Measurements from ENCODE around the gene FOSL1. TPM values are rescaled to one million over a fixed set of nuclear protein-coding genes. Genes with fewer than 3 reads are reported as not detected.

The FOSL1 gene
- total RNA-seq, 2 experiments from 2014 or later: 11.1 to 11.3 TPM

DNA sequence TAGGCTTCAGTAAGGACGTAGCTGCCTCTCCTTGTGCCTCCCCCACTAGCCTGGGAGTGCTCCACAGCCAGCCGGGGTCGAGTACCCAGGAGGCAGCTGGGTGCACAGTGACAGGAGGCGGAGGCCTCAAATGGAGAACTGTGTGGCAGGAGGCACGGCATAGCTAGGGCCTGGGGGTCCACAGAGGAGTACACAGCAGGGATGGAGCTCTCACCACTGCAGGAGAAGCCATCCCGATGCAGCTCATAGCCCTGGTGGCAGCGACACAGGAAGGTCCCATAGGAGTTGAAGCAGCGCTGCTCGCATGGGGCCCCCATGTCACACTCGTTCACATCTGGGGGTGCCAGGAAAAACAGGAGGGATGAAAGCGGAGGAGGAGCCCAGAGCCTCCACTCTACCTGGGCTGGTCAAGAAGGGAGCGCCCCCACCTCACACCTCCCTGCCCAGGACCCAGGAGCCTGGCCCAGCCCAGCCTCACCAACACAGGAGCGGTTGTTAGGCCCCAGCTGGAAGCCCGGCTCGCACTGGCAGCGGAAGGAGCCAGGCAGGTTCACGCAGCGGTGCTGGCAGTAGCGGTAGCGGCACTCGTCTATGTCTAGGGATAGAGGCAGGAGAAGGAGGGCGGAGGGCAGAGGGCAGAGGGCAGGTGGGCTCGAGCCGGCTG is 30.4 kb downstream of the FOSL1 start:
- ATAC-seq (no peak), DNase-seq (peak; percentile 16)
- ChIA-PET POLR2A (no interaction called here), CTCF (interaction anchor here (0.6 to 4.8 kb wide), 5 partner anchors 9 to 153 kb away, joined by 3 to 76 read pairs (median 4); partner anchors contain the start of genes CCDC85B, FIBP and MUS81)
- intact Hi-C loops (cut with DNase I, micrococcal nuclease): no loop called here
- Mint-ChIP-seq H3K4me3 (no peak overlapping the region), H3K36me3 (ENCODE audit: low read depth) (peaks cover 20% of the 10 kb centered on the region), H3K9me3 (ENCODE audit: low read depth) (no peaks in the 10 kb centered on the region), H3K4me1 (peaks cover 13% of the 10 kb centered on the region), H3K27me3 (no peaks in the 10 kb centered on the region), H3K27ac (no peak overlapping the region)

DNA sequence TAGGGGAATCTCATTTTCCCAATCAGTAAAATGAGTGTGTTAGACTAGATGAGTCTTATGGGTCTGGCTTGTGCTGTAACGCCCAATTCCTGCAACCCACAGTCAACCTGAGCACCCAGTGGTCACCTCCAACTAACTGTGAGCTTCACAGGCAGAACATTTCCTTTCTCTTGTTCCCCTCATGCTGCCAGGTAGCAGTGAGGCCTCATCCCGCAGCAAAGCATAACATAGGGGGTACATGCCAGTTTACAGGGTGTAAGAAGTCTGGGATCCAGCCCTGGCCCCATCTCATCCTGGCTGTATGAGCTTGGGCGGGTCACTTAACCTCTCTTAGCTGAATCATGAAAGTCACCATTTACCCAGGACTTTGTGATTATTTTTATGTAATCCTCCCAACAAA is 31.3 kb downstream of the FOSL1 start:
- ATAC-seq (no peak), DNase-seq (peak; percentile 6)
- ChIA-PET CTCF (interaction anchor here (0.8 to 4.8 kb wide), 3 partner anchors 8 to 154 kb away, joined by 3 to 76 read pairs (median 45); partner anchors contain the start of genes CCDC85B, FIBP and MUS81), POLR2A (interaction anchor here (0.9 to 1.4 kb wide), 2 partner anchors 9 to 21 kb away, joined by 4 to 6 read pairs; partner anchors contain the start of genes CCDC85B and MUS81)
- Mint-ChIP-seq H3K27me3 (no peaks in the 10 kb centered on the region), H3K27ac (no peak overlapping the region), H3K4me3 (no peak overlapping the region), H3K9me3 (ENCODE audit: low read depth) (no peaks in the 10 kb centered on the region), H3K36me3 (ENCODE audit: low read depth) (peaks cover 27% of the 10 kb centered on the region), H3K4me1 (peaks cover 12% of the 10 kb centered on the region)
- intact Hi-C loops (cut with DNase I, micrococcal nuclease): no loop called here

DNA sequence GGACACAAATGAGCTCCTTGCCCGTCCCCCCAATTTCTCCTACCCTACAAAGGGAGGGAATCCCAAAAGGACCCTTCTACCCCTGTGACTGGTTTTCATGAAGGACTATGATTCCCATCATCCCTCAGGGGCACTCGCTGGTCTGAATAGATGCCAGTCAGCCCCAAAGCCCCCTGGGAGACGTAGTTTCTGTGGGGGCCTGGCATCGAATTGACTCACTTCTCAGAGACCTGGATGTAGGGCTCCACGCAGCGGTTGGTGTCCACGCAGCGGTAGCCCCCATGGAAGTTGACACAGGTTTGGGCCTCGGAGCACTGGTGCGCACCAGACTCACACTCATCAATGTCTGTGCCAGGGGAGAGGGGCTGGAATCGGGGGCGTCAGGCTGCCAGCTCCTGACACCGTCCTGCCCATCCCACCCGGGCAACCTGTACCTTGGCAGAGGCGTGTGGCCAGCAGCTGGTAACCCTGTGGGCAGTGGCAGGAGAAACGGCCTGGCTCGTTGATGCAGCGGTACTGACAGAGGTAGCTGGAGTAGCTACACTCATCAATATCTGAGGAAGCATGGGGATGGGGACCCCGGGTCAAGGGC is 32.0 kb downstream of the FOSL1 start:
- peak; percentile 40 for ATAC-seq
- peak; percentile 52 for DNase-seq
- no peaks in the 10 kb centered on the region for H3K27me3 Mint-ChIP-seq
- intact Hi-C loops (cut with DNase I, micrococcal nuclease): no loop called here
- H3K4me3 Mint-ChIP-seq: no peak overlapping the region
- ChIA-PET POLR2A (interaction anchor here (0.6 to 1.4 kb wide), 3 partner anchors 8 to 103 kb away, joined by 3 to 6 read pairs (median 4); partner anchors contain the start of genes CCDC85B and MUS81), CTCF (interaction anchor here (1.0 to 4.8 kb wide), 3 partner anchors 8 to 19 kb away, joined by 3 to 76 read pairs (median 45); partner anchors contain the start of genes CCDC85B, FIBP and MUS81)
- H3K4me1 Mint-ChIP-seq: peaks cover 8% of the 10 kb centered on the region
- H3K36me3 Mint-ChIP-seq (ENCODE audit: low read depth): peaks cover 33% of the 10 kb centered on the region
- no peaks in the 10 kb centered on the region for H3K9me3 Mint-ChIP-seq (ENCODE audit: low read depth)
- no peak overlapping the region for H3K27ac Mint-ChIP-seq

DNA sequence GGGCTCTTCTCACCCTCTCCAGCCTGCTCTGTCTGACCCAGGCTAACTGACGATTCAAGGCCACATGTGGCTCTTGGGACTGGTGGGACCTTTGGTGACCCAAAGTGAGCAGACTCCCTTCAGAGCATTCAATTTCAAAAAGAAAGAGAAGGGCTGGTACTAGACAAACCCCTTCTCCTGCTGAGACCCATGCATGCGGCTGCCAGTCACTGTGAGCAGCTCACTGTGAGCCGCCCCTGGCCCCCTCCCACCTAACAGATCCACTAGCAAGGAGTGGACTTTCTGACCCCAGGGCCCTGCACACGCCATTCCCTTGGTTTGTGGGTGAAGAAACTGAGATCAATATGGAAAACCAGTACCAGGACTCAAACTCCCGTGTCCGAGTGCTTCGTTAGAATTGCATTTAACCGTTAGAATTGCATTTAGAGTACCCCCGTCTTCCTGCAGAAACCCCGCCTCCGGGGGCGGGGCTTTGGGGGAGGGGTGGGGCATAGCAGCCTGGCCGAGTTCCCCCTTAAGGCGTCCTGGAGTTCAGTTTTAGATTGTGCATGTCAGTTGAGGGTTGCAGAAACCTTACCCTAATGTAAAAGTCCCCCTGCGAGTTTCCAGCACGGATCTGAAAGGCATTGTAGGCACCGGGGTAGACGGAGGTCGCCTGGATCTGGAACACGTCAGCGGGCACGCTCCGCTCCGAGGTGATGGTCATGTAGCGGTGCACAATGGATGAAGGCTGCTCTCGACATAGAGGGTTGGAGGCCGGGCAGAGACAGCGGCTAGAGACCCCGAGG is 32.7 kb downstream of the FOSL1 start:
- H3K27ac Mint-ChIP-seq: no peak overlapping the region
- H3K27me3 Mint-ChIP-seq: no peaks in the 10 kb centered on the region
- CTCF ChIA-PET: interaction anchor here (0.8 to 4.8 kb wide), 4 partner anchors 7 to 177 kb away, joined by 3 to 76 read pairs (median 24); partner anchors contain the start of genes CCDC85B, FIBP and MUS81
- ATAC-seq (no peak), DNase-seq (peak; percentile 43)
- H3K4me3 Mint-ChIP-seq: no peak overlapping the region
- POLR2A ChIA-PET: interaction anchor here (0.6 kb wide), 1 partner anchor 104 kb away, joined by 3 read pairs; no protein-coding TSS in a partner anchor
- intact Hi-C loops (cut with DNase I, micrococcal nuclease): no loop called here
- no peaks in the 10 kb centered on the region for H3K9me3 Mint-ChIP-seq (ENCODE audit: low read depth)
- peaks cover 39% of the 10 kb centered on the region for H3K36me3 Mint-ChIP-seq (ENCODE audit: low read depth)
- H3K4me1 Mint-ChIP-seq: peaks cover 10% of the 10 kb centered on the region

DNA sequence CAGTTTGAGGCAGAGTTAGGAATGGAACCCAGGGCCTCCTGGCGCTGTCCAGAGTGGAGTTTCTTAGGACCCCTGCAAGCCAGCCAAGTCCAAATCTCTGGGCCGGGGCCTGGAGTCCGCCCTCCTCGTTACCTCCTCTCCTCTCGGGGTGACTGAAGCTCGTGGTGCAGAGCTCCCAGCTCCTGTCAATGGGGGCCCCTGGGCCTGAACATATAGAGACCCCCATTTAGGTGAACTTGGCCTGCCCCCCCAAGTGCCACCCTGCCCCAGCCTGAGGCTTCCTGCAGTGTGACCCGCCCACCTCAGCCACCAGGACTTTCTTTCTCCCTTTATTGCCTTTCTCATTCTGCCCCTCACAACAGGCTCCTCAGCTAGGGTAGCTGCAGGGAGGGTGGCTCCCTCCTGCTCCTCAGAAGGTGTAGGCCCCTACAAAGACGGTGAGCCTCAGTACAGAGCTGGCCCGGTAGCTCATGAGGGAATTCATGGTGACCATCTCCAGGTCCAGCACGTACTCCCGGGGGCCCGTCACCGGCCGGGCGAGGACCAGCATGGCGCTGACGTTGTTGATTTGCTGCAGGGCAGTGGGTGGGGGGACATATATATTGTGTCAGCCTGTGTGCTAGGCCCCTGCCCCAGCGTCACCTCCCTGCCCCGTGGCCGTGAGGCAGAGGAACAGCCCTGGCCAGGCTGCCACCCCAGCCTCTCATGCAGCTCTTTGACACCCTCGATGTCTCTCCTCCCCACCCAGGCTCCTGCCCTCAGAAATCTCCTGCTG is 33.5 kb downstream of the FOSL1 start:
- peaks cover 13% of the 10 kb centered on the region for H3K4me1 Mint-ChIP-seq
- no peaks in the 10 kb centered on the region for H3K9me3 Mint-ChIP-seq (ENCODE audit: low read depth)
- POLR2A ChIA-PET: interaction anchor here (0.7 to 1.2 kb wide), 2 partner anchors 15 to 24 kb away, joined by 3 read pairs; partner anchors contain the start of gene CCDC85B
- intact Hi-C loops (cut with DNase I, micrococcal nuclease): no loop called here
- DNase-seq (no peak), ATAC-seq (no peak)
- no peak overlapping the region for H3K4me3 Mint-ChIP-seq
- peaks cover 41% of the 10 kb centered on the region for H3K36me3 Mint-ChIP-seq (ENCODE audit: low read depth)
- H3K27me3 Mint-ChIP-seq: no peaks in the 10 kb centered on the region
- H3K27ac Mint-ChIP-seq: no peak overlapping the region
- CTCF ChIA-PET: interaction anchor here (0.8 to 1.0 kb wide), 2 partner anchors 23 to 178 kb away, joined by 3 read pairs; partner anchors contain the start of gene CCDC85B

DNA sequence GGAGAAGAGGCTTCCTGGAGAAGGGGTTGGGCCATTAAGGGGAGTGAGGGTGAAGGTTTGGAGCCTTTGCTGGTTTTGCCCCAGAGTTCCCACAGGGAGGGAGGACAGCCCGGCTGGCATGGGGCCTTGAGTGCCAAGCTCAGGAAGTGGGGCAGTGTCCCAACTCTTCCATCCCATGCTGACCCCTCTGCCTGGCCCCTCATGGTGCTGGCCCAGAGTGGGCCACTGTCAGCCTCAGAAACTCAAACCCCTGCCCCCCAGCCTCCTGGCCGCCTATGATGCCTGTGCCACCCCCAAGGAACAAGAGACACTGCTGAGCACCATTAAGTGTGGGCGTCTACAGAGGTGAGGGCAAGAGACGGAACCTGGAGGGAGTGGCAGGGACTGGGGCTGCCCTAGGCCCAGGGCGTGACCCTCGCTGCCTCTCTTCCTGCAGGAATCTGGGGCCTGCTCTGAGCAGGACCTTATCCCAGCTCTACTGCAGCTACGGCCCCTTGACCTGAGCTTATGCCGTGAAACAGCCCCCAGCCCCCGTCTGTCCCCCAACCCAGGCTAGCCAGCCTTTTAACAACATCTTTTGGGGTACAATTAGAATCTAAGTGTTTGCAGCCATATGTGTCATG is 34.5 kb downstream of the FOSL1 start:
- Mint-ChIP-seq H3K27ac (no peak overlapping the region), H3K27me3 (no peaks in the 10 kb centered on the region), H3K36me3 (ENCODE audit: low read depth) (peaks cover 45% of the 10 kb centered on the region), H3K4me1 (peaks cover 14% of the 10 kb centered on the region), H3K9me3 (ENCODE audit: low read depth) (no peaks in the 10 kb centered on the region), H3K4me3 (no peak overlapping the region)
- ATAC-seq: no peak
- intact Hi-C loops (cut with DNase I, micrococcal nuclease): no loop called here
- POLR2A ChIA-PET: interaction anchor here (0.7 to 1.2 kb wide), 2 partner anchors 14 to 25 kb away, joined by 3 read pairs; partner anchors contain the start of gene CCDC85B
- DNase-seq: no peak
- CTCF ChIA-PET: interaction anchor here (0.9 to 1.0 kb wide), 2 partner anchors 19 to 24 kb away, joined by 3 read pairs; partner anchors contain the start of gene CCDC85B

DNA sequence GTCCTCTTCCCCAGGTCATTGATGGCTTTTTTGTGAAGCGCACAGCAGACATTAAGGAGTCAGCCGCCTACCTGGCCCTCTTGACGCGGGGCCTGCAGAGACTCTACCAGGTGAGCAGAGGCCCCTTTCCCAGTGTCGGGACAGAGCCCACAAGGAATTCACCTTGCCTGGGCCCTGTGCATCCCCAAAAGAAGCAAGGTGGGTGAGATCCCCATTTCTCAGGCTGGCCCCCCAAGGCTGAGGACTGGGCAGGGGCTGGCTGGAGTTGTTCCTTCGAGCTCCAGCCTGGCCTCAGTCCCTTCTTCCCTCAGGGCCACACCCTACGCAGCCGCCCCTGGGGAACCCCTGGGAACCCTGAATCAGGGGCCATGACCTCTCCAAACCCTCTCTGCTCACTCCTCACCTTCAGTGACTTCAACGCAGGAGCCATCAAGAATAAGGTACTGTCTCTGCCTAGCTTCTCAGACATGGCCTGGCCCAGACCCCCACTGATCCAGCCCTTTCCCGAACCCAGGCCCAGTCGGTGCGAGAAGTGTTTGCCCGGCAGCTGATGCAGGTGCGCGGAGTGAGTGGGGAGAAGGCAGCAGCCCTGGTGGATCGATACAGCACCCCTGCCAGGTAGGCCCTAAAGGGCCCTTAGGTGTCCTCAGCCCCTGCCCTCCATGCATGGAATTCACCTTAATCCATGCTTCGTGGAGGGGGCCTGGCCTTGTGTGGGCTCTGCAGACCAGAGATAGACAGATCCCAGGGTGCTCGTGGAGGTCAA is 35.3 kb downstream of the FOSL1 start:
- H3K9me3 Mint-ChIP-seq (ENCODE audit: low read depth): no peaks in the 10 kb centered on the region
- POLR2A ChIA-PET: no interaction called here
- no peak overlapping the region for H3K27ac Mint-ChIP-seq
- CTCF ChIA-PET: interaction anchor here (0.7 to 0.9 kb wide), 2 partner anchors 20 to 120 kb away, joined by 3 read pairs; no protein-coding TSS in a partner anchor
- H3K36me3 Mint-ChIP-seq (ENCODE audit: low read depth): peaks cover 46% of the 10 kb centered on the region
- no peak for DNase-seq
- no peaks in the 10 kb centered on the region for H3K27me3 Mint-ChIP-seq
- intact Hi-C loops (cut with DNase I, micrococcal nuclease): no loop called here
- no peak for ATAC-seq
- H3K4me1 Mint-ChIP-seq: peaks cover 14% of the 10 kb centered on the region
- no peak overlapping the region for H3K4me3 Mint-ChIP-seq

DNA sequence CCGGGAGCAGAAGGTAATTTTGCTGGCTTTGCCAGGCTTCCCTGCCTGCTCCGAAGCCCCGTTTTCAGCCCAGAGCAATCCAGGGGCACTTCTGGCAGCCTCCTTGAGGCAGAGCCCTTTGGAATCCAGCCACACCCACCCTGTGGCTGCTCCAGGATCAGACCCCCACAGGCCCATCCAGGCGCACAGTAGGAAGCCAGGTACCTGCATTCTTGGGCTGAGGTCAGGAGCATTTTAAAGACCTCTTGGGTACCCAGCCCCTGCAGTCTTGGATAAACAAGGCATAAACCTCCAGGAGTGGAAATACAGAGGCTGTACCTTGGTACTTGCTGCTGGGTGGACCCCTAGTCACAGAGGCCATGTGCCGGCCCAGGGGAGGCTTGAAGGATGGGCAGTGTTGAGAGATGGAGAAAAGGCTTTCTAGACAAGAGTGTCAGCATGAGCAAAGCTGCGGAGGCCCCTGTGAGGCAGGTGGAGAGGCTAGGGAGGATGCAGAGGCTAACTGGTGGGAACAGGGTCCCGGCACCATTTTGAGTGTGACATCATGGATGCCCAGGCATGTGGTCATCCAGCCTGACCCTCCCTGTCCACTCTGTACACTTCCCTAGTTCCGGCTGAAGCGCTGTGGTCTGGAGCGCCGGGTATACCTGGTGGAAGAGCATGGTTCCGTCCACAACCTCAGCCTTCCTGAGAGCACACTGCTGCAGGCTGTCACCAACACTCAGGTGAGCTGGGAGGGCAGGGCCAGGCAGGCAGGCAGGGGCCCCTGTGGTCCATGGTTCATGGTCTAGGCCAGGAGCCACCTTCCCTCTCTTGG is 36.1 kb downstream of the FOSL1 start:
- H3K4me1 Mint-ChIP-seq: peaks cover 15% of the 10 kb centered on the region
- ChIA-PET CTCF (interaction anchor here (0.6 kb wide), 2 partner anchors 138 to 401 kb away, joined by 3 read pairs; partner anchors contain the start of gene BANF1), POLR2A (interaction anchor here (1.7 kb wide), 1 partner anchor 7 kb away, joined by 6 read pairs; no protein-coding TSS in a partner anchor)
- peaks cover 46% of the 10 kb centered on the region for H3K36me3 Mint-ChIP-seq (ENCODE audit: low read depth)
- H3K9me3 Mint-ChIP-seq (ENCODE audit: low read depth): no peaks in the 10 kb centered on the region
- intact Hi-C loops (cut with DNase I, micrococcal nuclease): no loop called here
- no peak overlapping the region for H3K27ac Mint-ChIP-seq
- H3K4me3 Mint-ChIP-seq: no peak overlapping the region
- DNase-seq (no peak), ATAC-seq (no peak)
- no peaks in the 10 kb centered on the region for H3K27me3 Mint-ChIP-seq

Measured in activated CD4-positive, alpha-beta T cell treated with anti-CD3 and anti-CD28 coated beads for 36 hours (primary cell).